Nephron (organoid): Measurements from ENCODE around the gene ICAM2.
A peak's percentile ranks its signal among the peaks of the same experiment; 100 is the strongest.

ENCODE experiments used
- H3K27ac Mint-ChIP-seq, 3 experiments: 2 replicates each; pipeline ENCODE4 v1.8.0; 2020; ENCODE audit warnings: mixed read lengths in 3 of 3, mild to moderate bottlenecking in 2 of 3, moderate library complexity in 1 of 3
- H3K27me3 Mint-ChIP-seq: 2 replicates; pipeline ENCODE4 v1.8.0; 2021; ENCODE audit warnings: low read depth, mild to moderate bottlenecking, moderate library complexity, mixed read lengths
- H3K36me3 Mint-ChIP-seq: 2 replicates; pipeline ENCODE4 v1.8.0; 2020; ENCODE audit warnings: low read depth, mixed read lengths
- H3K4me1 Mint-ChIP-seq: 2 replicates; pipeline ENCODE4 v1.8.0; 2020; ENCODE audit warnings: mixed read lengths
- H3K4me3 Mint-ChIP-seq, 3 experiments: 2 replicates each; pipeline ENCODE4 v1.8.0; 2020; ENCODE audit warnings: mild to moderate bottlenecking in 3 of 3, mixed read lengths in 3 of 3, moderate library complexity in 2 of 3
- H3K9me3 Mint-ChIP-seq: 2 replicates; pipeline ENCODE4 v1.8.0; 2020; ENCODE audit warnings: mixed read lengths
- CTCF ChIP-seq, 3 experiments: fragments of 200-600 bp; sonication (generic); IDR thresholded peaks; one replicate each; pipeline ENCODE4 v1.5.0; 2021; ENCODE audit warnings: antibody characterized with exemption in 3 of 3; ENCODE audit not compliant: unreplicated experiment in 3 of 3

Gene ICAM2

GRCh38 chr17:63987221-63988126 is 33.0 kb downstream of the ICAM2 start:
- Mint-ChIP-seq H3K36me3 (no peaks in the 10 kb centered on the region), H3K27me3 (peaks cover 19% of the 10 kb centered on the region), H3K4me1 (peaks cover 25% of the 10 kb centered on the region), H3K9me3 (peaks cover 5% of the 10 kb centered on the region), H3K4me3 (no peak overlapping the region), H3K27ac (peak overlapping the region in 1 of 3 experiments; percentile 18)
- no peak for TF ChIP-seq CTCF (IDR thresholded peaks at IDR 0.05; ENCODE audit: unreplicated experiment in 3 of 3)

GRCh38 chr17:63986821-63987220 is 33.6 kb downstream of the ICAM2 start:
- Mint-ChIP-seq H3K4me3 (no peak overlapping the region), H3K36me3 (no peaks in the 10 kb centered on the region), H3K27me3 (peaks cover 13% of the 10 kb centered on the region), H3K9me3 (peaks cover 10% of the 10 kb centered on the region), H3K4me1 (peaks cover 25% of the 10 kb centered on the region), H3K27ac (no peak overlapping the region)
- no peak for TF ChIP-seq CTCF (IDR thresholded peaks at IDR 0.05; ENCODE audit: unreplicated experiment in 3 of 3)

GRCh38 chr17:63985387-63986140 is 34.9 kb downstream of the ICAM2 start:
- peaks cover 25% of the 10 kb centered on the region for H3K4me1 Mint-ChIP-seq
- no peak overlapping the region for H3K4me3 Mint-ChIP-seq
- no peaks in the 10 kb centered on the region for H3K36me3 Mint-ChIP-seq
- H3K27me3 Mint-ChIP-seq: peaks cover 7% of the 10 kb centered on the region
- peak overlapping the region in 1 of 3 experiments; percentile 32 for H3K27ac Mint-ChIP-seq
- peaks cover 14% of the 10 kb centered on the region for H3K9me3 Mint-ChIP-seq
- TF ChIP-seq CTCF (IDR thresholded peaks at IDR 0.05; ENCODE audit: unreplicated experiment in 3 of 3): no peak

GRCh38 chr17:63984651-63985386 is 35.6 kb downstream of the ICAM2 start:
- no peaks in the 10 kb centered on the region for H3K36me3 Mint-ChIP-seq
- peak overlapping the region in 1 of 3 experiments; percentile 74 for H3K27ac Mint-ChIP-seq
- no peak for TF ChIP-seq CTCF (IDR thresholded peaks at IDR 0.05; ENCODE audit: unreplicated experiment in 3 of 3)
- H3K9me3 Mint-ChIP-seq: peaks cover 14% of the 10 kb centered on the region
- peaks cover 6% of the 10 kb centered on the region for H3K27me3 Mint-ChIP-seq
- H3K4me3 Mint-ChIP-seq: no peak overlapping the region
- H3K4me1 Mint-ChIP-seq: peaks cover 22% of the 10 kb centered on the region

- H3K9me3 Mint-ChIP-seq: peaks cover 14% of the 10 kb centered on the region
- H3K36me3 Mint-ChIP-seq: no peaks in the 10 kb centered on the region
- H3K4me3 Mint-ChIP-seq: no peak overlapping the region
- H3K4me1 Mint-ChIP-seq: peaks cover 17% of the 10 kb centered on the region
- H3K27ac Mint-ChIP-seq: peak overlapping the region in 1 of 3 experiments; percentile 74
- TF ChIP-seq CTCF (IDR thresholded peaks at IDR 0.05; ENCODE audit: unreplicated experiment in 3 of 3): no peak
- peaks cover 3% of the 10 kb centered on the region for H3K27me3 Mint-ChIP-seq
Measured at GRCh38 chr17:63984236-63984635, 36.2 kb downstream of the ICAM2 start.
